Activated CD4-positive, alpha-beta T cell treated with anti-CD3 and anti-CD28 coated beads, Interleukin-2, amount 10 ng/mL, durations not matched to agents 7 days and 5 days (primary cell): ENCODE results near the gene DOK4. TPM values are rescaled to one million over a fixed set of nuclear protein-coding genes. Genes with fewer than 3 reads are reported as not detected.

Source experiments
- CTCF ChIA-PET: fragments of 350-600 bp; sonication (Branson Sonifier 250); formaldehyde crosslinking; loops from one replicate; lab custom pipeline; 2021; ENCODE audit warnings: antibody characterized with exemption; lab: Charles Lee
- POLR2A ChIA-PET: fragments of 350-600 bp; sonication (Branson Sonifier 250); formaldehyde crosslinking; loops from one replicate; lab custom pipeline; 2021; ENCODE audit warnings: antibody characterized with exemption; lab: Charles Lee
- DNase-seq: peaks from one replicate; pipeline ENCODE4 v3.0.0-alpha.2; 2020
- H3K27ac Mint-ChIP-seq: one replicate; pipeline ENCODE4 v1.8.0; 2021; ENCODE audit warnings: mild to moderate bottlenecking, moderate library complexity, mixed read lengths
- H3K27me3 Mint-ChIP-seq: one replicate; pipeline ENCODE4 v1.8.0; 2021; ENCODE audit warnings: mixed read lengths
- H3K36me3 Mint-ChIP-seq: one replicate; pipeline ENCODE4 v1.8.0; 2021; ENCODE audit warnings: low read depth, mixed read lengths
- H3K4me1 Mint-ChIP-seq: one replicate; pipeline ENCODE4 v1.8.0; 2021; ENCODE audit warnings: mixed read lengths
- H3K4me3 Mint-ChIP-seq: one replicate; pipeline ENCODE4 v1.8.0; 2021; ENCODE audit warnings: mild to moderate bottlenecking, moderate library complexity, mixed read lengths
- H3K9me3 Mint-ChIP-seq: one replicate; pipeline ENCODE4 v1.8.0; 2021; ENCODE audit warnings: mixed read lengths
- total RNA-seq, 2 experiments: library from RNA; stranded (reverse); gene quantifications; one replicate each; pipeline ENCODE4 v1.2.3, GENCODE V29; 2021

Gene DOK4
- total RNA-seq, 2 experiments from 2014 or later, result 2.3 to 2.7 TPM

DNA sequence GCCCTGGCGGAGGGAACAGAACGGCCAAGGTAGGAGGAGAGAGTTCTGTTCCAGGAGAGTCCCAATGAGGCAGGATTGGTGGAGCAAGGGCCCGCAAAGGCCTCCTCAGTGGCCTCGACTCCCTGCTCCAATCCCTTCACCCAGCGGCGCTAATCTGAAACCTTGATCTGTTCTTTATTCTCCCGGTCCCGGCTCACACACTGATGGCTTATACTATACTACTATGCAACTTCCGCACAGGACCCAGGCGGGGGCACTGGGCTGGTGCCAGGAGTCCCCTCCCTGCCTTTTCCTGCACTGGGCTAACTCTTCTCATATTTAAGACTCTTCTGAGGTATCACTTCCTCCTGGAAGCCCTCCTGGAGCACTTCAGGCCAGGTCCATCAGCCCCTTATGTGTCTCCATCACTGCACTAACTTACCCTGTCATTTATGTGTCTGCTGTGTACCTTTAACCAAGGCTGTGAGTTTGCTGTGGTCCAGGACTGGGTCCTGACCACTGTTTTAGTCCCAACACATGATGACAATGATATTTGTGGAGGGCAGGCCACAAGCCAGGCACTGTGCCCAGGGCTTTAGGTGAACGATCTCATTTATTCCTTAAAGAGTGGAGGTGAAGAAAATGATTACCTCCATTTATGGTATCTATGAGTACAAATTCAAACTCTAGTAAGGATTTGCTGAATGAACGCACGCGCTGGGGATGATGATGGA lies 43.3 kb upstream of the DOK4 start:
- H3K4me3 Mint-ChIP-seq, result peak overlapping the region; percentile 52
- DNase-seq, result no peak
- ChIA-PET CTCF (interaction anchor here (1.0 to 2.2 kb wide), 5 partner anchors 10 to 67 kb away, joined by 3 to 17 read pairs (median 4); partner anchors contain the start of genes ADGRG5 and POLR2C), POLR2A (no interaction called here)
- H3K9me3 Mint-ChIP-seq, result no peaks in the 10 kb centered on the region
- peak overlapping the region; percentile 97 for H3K27ac Mint-ChIP-seq
- H3K27me3 Mint-ChIP-seq, result no peaks in the 10 kb centered on the region
- peaks cover 60% of the 10 kb centered on the region for H3K4me1 Mint-ChIP-seq
- H3K36me3 Mint-ChIP-seq, result peaks cover 10% of the 10 kb centered on the region

- H3K27me3 Mint-ChIP-seq, result no peaks in the 10 kb centered on the region
- no peaks in the 10 kb centered on the region for H3K9me3 Mint-ChIP-seq
- peaks cover 52% of the 10 kb centered on the region for H3K4me1 Mint-ChIP-seq
- ChIA-PET POLR2A (no interaction called here), CTCF (interaction anchor here (1.0 to 2.2 kb wide), 5 partner anchors 9 to 66 kb away, joined by 3 to 17 read pairs (median 3); partner anchors contain the start of genes ADGRG5 and POLR2C)
- no peak overlapping the region for H3K27ac Mint-ChIP-seq
- peaks cover 10% of the 10 kb centered on the region for H3K36me3 Mint-ChIP-seq
- H3K4me3 Mint-ChIP-seq, result no peak overlapping the region
- no peak for DNase-seq
Observed at GRCh38 chr16:57528499-57529390, 42.5 kb upstream of the DOK4 start.

DNA sequence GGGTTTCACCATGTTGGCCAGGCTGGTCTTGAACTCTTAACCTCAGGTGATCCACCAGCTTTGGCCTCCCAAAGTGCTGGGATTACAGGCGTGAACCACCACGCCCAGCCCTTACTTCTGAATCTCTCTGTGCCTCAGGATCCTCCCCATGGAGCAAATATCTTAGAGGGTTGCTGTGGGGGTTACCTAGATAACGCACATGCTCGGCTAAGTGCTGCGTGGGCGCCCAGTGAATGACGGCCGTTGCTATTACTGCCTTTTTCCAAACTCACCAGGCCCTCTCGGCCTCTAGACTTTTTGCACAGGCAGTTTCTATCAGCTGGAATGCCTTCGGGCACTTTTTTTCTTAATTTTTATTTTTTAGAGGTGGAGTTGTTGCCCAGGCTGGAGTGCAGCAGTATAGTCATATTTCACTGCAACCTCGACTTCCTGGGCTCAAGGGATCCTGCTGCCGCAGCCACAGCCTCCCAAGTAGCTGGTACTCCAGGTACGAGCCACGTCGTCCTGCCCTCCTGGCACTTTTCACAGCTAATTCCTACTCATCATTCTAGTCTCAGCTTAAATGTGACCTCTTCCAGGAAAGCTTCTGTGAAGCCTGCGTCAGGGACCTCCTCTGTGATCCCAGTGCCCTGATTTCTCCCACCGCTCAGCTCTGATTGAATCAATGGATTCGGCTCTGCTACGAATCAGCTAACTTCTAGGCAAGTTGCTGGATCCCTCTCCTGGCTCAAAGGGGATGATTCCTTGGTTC lies 41.5 kb upstream of the DOK4 start:
- no peak for DNase-seq
- Mint-ChIP-seq H3K4me3 (no peak overlapping the region), H3K27me3 (no peaks in the 10 kb centered on the region), H3K27ac (peak overlapping the region; percentile 72), H3K4me1 (peaks cover 48% of the 10 kb centered on the region), H3K36me3 (peaks cover 10% of the 10 kb centered on the region), H3K9me3 (no peaks in the 10 kb centered on the region)
- POLR2A ChIA-PET, result no interaction called here
- CTCF ChIA-PET, result interaction anchor here (1.0 to 2.7 kb wide), 7 partner anchors 8 to 109 kb away, joined by 3 to 17 read pairs (median 4); partner anchors contain the start of genes ADGRG5 and POLR2C

DNA sequence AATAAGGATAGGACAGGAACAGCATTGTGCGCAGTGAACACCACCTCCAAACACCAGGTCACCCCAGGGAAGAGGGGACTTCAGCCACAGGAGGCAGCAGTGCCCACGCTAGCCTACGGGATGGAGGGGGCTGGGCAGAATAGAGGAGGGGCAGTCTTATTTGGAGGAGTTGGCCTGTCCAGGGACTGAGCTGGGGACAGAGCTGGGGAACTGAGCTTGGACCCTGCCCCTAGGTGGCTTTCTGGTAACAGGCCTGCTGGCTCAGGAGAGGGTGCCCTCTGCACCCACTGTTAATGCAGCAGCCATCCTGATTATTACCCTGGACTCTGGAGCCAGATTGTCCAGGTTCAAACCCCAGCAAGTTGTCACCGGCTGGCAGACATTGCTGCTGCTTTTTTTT lies 40.7 kb upstream of the DOK4 start:
- ChIA-PET POLR2A (interaction anchor here (1.0 kb wide), 1 partner anchor 8 kb away, joined by 3 read pairs; no protein-coding TSS in a partner anchor), CTCF (interaction anchor here (0.6 to 2.7 kb wide), 4 partner anchors 13 to 1105 kb away, joined by 4 to 8 read pairs (median 4); no protein-coding TSS in a partner anchor)
- peak overlapping the region; percentile 33 for H3K27ac Mint-ChIP-seq
- peaks cover 47% of the 10 kb centered on the region for H3K4me1 Mint-ChIP-seq
- H3K4me3 Mint-ChIP-seq, result no peak overlapping the region
- no peak for DNase-seq
- H3K27me3 Mint-ChIP-seq, result no peaks in the 10 kb centered on the region
- H3K36me3 Mint-ChIP-seq, result peaks cover 10% of the 10 kb centered on the region
- no peaks in the 10 kb centered on the region for H3K9me3 Mint-ChIP-seq

DNA sequence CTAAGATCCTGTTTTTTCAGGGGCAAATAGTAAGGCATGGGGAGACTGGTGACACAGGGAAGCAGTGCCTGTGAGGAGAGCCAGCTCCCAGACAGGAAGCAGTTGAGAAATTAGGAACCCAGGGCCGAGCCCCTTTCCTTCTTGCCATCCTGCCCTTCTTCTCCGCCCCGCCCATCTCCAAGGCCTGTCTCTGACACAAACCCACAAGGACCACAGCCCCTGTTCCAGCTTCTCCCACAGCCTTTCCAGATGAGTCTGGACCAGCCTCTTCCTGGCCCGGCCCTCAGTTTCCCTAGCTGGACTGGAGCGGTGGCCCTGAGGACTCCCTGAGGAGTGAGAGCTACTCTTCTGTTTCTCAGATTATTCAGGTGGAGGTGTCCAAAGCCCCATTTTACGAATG lies 40.2 kb upstream of the DOK4 start:
- CTCF ChIA-PET, result interaction anchor here (1.0 to 2.7 kb wide), 4 partner anchors 9 to 107 kb away, joined by 4 to 8 read pairs (median 5); no protein-coding TSS in a partner anchor
- Mint-ChIP-seq H3K4me3 (no peak overlapping the region), H3K27ac (peak overlapping the region; percentile 33), H3K4me1 (peaks cover 45% of the 10 kb centered on the region), H3K27me3 (no peaks in the 10 kb centered on the region), H3K9me3 (no peaks in the 10 kb centered on the region), H3K36me3 (peaks cover 10% of the 10 kb centered on the region)
- no peak for DNase-seq
- POLR2A ChIA-PET, result interaction anchor here (1.0 kb wide), 1 partner anchor 9 kb away, joined by 3 read pairs; no protein-coding TSS in a partner anchor

DNA sequence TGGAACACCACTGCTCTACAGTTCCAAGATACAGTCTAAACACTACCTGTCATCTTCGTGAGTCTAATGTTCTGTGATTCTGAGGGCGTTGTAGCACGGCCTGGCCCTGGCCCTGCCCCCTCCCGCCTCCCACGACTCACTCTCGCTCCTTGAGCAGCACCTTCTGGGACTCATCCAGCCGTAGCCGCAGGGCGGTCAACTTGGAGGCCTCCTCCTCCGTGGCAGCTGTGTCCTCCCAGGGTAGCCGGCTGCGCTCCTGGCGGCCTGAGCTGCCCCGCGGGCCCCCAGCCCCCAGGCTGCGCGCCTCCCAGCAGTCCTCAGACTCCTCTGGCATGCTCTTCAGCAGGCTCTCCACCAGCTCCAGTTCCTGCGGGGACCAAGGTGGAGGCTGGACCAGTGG lies 39.5 kb upstream of the DOK4 start:
- Mint-ChIP-seq H3K4me3 (no peak overlapping the region), H3K36me3 (peaks cover 10% of the 10 kb centered on the region), H3K27me3 (no peaks in the 10 kb centered on the region), H3K27ac (no peak overlapping the region), H3K4me1 (peaks cover 38% of the 10 kb centered on the region), H3K9me3 (no peaks in the 10 kb centered on the region)
- ChIA-PET CTCF (interaction anchor here (1.1 to 2.7 kb wide), 4 partner anchors 10 to 107 kb away, joined by 3 to 8 read pairs (median 5); no protein-coding TSS in a partner anchor), POLR2A (no interaction called here)
- no peak for DNase-seq

DNA sequence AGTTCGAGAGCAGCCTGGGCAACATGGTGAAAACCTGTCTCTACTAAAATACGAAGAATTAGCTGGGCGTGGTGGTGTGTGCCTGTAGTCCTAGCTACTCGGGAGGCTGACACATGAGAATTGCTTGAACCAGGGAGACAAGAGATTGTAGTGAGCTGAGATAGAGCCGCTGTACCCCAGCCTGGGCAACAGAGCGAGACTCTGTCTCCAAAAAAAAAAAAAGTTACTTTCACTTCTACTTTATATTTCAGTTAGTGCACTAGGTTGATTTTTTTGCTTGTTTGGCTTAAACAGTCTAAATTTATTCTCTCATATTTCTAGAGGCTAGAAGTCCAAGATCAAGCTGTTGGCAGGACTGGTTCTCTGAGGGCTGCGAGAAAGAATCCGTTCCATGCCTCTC lies 36.7 kb upstream of the DOK4 start:
- H3K4me1 Mint-ChIP-seq, result peaks cover 21% of the 10 kb centered on the region
- POLR2A ChIA-PET, result no interaction called here
- no peak overlapping the region for H3K27ac Mint-ChIP-seq
- peaks cover 4% of the 10 kb centered on the region for H3K36me3 Mint-ChIP-seq
- H3K4me3 Mint-ChIP-seq, result no peak overlapping the region
- no peaks in the 10 kb centered on the region for H3K27me3 Mint-ChIP-seq
- CTCF ChIA-PET, result interaction anchor here (0.6 to 1.5 kb wide), 13 partner anchors 10 to 903 kb away, joined by 3 to 7 read pairs (median 4); partner anchors contain the start of genes CIAPIN1 and COQ9
- DNase-seq, result no peak
- no peaks in the 10 kb centered on the region for H3K9me3 Mint-ChIP-seq

DNA sequence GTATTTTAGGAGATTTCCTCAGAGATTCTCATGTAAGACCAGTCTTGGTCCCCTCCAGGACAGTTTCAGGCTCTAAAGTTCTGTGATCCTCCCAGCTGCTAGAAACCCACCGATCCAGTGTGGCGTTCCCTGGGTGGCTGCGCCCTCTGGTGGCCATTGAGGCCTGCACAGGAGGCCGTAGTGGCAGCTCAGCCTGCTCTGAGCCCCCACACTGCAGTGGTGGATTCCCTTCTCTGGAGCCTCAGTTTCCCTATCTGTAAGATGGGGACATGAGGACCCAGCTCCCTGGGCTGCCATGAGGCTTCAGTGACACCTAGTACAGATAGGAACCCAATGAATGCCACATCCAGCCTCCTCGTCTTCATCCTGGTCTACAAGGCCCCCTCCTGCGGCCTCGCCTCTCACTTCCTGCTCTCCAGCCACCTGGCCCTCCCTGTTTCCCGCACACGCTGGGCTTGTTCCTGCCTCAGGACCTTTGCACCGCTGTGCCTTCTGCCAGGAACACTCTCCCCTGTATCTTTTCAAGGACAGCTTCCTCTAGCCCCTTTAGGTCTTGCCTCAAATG lies 33.6 kb upstream of the DOK4 start:
- H3K27ac Mint-ChIP-seq, result no peak overlapping the region
- H3K4me3 Mint-ChIP-seq, result no peak overlapping the region
- peaks cover 12% of the 10 kb centered on the region for H3K36me3 Mint-ChIP-seq
- ChIA-PET POLR2A (interaction anchor here (0.7 kb wide), 1 partner anchor 30 kb away, joined by 3 read pairs; no protein-coding TSS in a partner anchor), CTCF (interaction anchor here (0.6 to 2.7 kb wide), 31 partner anchors 8 to 605 kb away, joined by 3 to 25 read pairs (median 4); partner anchors contain the start of genes CCDC102A, CIAPIN1, COQ9 and DOK4)
- peak; percentile 84 for DNase-seq
- H3K4me1 Mint-ChIP-seq, result peaks cover 19% of the 10 kb centered on the region
- H3K9me3 Mint-ChIP-seq, result no peaks in the 10 kb centered on the region
- H3K27me3 Mint-ChIP-seq, result no peaks in the 10 kb centered on the region

DNA sequence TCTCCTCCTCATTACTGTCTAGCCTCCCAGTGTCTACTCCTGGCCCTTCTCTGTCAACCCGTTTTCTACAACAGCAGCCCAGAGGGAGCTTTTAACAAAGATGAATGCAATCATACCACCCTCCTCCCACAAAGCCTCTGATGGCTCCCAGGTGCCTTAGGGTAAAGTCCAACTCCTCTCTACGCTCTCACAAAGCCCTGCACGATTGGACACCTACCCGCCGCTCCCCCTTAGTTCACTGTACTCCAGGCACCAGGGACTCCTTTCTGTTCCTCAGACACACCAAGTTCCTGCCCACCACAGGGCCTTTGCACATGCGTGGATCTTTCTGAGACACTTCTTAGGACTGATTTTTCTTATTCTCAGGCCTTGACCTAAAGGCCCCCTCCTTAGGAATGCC lies 32.6 kb upstream of the DOK4 start:
- Mint-ChIP-seq H3K9me3 (no peaks in the 10 kb centered on the region), H3K27ac (no peak overlapping the region), H3K4me1 (peaks cover 19% of the 10 kb centered on the region), H3K4me3 (no peak overlapping the region), H3K27me3 (no peaks in the 10 kb centered on the region), H3K36me3 (peaks cover 12% of the 10 kb centered on the region)
- ChIA-PET POLR2A (no interaction called here), CTCF (interaction anchor here (0.6 to 2.7 kb wide), 12 partner anchors 9 to 120 kb away, joined by 3 to 25 read pairs (median 6); partner anchors contain the start of gene POLR2C)
- no peak for DNase-seq

DNA sequence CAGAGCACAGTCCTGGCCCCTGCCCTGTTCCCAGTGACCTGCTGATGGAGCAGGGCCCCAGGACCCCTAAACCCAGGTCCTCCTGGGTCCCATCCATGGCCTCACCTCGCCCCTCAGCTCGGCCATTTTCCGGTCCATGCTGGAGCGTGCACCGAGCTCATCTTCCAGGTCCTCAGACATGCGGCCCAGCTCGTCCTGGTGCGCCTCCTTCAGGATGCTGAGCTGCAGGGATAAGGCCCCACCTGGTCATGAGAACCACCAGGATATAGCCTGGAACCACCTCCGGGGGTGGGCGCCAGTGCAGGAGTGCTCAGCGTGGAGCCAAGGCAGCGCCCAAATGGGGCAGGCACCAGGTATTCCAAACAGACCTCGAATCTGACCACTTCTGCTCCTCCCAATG lies 32.2 kb upstream of the DOK4 start:
- ChIA-PET CTCF (interaction anchor here (0.6 to 2.7 kb wide), 9 partner anchors 10 to 121 kb away, joined by 3 to 25 read pairs (median 5); no protein-coding TSS in a partner anchor), POLR2A (no interaction called here)
- H3K4me3 Mint-ChIP-seq, result no peak overlapping the region
- peaks cover 12% of the 10 kb centered on the region for H3K36me3 Mint-ChIP-seq
- H3K27ac Mint-ChIP-seq, result no peak overlapping the region
- no peak for DNase-seq
- peaks cover 19% of the 10 kb centered on the region for H3K4me1 Mint-ChIP-seq
- H3K9me3 Mint-ChIP-seq, result no peaks in the 10 kb centered on the region
- no peaks in the 10 kb centered on the region for H3K27me3 Mint-ChIP-seq
